DLD1 (cell line): ENCODE data around the gene PGPEP1.
"Not testable (repeated sequence)": the region's sequence is repeated elsewhere in the genome, so short reads cannot be mapped to it uniquely, and the experiment has no call there.

Experiments
- in situ Hi-C: cut with HindIII; loops from 2 replicates; pipeline ENCODE4 v1.10.0; 2017; ENCODE audit warnings: low sequenced_read_pairs

The PGPEP1 gene

DNA sequence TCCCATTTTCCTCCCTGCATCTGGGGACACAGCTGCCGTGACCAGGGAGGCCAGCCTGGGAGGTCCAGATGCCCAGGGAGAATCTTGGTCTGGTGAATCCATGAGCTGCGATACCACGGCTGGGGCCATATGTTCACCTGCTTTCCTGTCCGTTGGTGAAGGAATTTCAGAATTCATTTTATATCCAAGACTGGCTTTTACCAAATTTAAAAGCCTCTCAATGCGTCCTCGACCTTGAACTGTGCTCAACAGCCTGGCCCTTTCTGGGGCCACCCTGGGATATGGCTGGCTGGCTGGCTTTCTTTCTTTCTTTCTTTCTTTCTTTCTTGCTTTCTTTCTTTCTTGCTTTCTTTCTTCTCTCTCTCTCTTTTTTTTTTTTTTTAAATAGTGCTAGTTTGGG, 23.4 kb downstream of the PGPEP1 start:
- in situ Hi-C loops = no loop called here

DNA sequence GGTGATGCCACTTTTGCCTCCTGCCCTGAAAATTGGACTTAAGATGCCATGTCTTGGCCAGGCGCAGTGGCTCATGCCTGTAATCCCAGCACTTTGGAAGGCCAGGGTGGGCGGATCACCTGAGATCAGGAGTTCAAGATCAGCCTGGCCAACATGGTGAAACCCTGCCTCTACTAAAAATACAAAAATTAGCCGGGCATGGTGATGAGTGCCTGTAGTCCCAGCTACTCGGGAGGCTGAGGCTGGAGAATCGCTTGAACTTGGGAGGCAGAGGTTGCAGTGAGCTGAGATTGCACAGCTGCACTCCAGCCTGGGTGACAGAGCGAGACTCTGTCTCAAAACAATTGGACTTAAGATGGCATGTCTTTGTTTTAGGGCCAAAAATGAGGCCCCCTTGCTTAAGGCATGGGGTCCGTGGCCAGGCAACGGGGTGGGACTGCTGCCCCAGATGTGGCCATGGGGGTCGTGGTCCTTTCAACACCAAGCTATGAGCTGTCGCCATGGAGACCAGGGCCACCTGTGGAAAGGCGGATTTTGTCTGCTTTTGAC, 24.0 kb downstream of the PGPEP1 start:
- in situ Hi-C loops = not testable (repeated sequence)

DNA sequence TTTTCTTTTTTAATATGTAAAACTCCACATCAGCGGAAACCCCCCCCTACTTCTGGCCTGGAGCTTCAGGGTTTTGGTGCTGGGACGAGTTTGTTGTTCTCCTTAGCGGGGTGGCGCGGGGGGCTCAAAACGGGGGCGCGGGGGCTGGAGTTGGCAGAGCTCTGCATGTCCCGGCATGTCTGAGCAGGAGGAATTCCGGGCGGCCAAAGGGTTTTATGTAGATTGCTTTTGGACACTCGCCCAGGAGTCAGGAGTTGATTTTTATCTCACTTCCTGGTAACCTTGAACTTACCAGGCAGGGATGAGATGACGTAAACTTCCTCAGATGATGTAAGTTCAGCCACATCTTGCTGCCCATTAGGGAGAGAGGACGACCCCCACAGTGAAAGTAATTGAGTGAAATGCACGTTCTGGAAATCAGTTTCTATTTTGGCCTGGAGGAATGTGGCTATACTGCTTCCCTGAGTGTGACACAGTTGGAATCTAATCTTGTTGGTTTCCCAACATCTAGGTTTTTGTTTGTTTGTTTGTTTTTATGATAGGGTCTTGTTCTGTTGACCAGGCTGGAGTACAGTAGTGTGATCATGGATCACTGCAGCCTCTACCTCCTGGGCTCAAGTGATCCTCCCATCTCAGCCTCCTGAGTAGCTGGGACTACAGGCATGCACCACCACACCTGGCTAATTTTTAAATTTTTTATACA, 24.6 kb downstream of the PGPEP1 start:
- in situ Hi-C loops = no loop called here

DNA sequence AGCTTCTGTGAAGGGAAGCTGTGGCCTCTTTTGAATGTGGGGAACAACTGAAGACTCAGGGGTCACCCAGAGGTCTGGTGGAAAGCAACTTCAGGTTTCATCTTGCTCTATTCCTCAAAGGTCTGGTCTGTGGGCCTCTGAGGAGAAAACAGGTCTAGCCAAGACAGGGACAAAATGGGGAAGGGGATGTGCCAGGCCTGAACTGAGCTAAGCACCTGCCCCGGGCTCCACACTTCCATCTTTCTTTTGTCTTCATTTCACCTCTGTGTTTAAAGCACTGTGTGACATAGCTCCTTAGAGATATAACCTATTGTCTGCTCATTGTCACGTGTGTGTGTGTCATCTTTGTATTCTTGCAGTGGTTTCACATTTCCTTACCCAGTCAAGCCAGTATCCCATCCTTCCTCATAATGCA, 25.6 kb downstream of the PGPEP1 start:
- in situ Hi-C loops = no loop called here

DNA sequence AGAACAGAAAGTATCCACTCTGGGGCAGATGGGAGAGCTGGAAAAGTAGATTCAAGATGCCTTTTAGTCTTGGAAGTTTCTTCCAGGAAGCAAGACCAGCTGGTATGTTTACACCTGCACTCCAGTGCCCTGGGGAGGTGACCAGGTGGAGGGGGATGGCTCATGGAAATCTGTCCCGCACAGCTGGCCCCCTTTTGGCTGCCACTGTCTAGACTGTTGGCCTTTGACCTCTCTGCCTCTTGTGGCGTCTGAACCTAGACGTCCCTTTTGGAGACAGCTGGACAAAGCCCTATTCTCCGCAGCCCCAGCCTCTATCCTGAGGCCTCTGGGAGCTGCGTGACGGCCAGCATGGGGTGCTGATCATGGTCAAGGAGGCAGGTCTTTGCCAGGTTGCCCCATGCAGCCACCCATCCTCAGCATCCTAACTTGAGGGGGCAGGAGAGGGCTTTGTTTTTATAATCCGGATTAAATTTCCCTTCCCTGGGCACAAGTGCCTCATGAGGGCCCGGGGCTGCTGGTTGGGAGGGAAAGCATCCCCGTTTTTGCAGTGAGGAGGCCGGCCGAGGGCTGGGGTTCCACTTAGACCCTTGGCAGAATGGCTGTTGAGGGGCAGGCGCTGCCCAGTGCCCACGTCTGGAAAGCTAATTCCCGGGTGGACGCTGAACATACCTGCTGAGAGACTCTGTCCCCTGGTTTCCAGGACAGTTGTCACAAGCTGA, 28.3 kb downstream of the PGPEP1 start:
- in situ Hi-C loops = no loop called here

DNA sequence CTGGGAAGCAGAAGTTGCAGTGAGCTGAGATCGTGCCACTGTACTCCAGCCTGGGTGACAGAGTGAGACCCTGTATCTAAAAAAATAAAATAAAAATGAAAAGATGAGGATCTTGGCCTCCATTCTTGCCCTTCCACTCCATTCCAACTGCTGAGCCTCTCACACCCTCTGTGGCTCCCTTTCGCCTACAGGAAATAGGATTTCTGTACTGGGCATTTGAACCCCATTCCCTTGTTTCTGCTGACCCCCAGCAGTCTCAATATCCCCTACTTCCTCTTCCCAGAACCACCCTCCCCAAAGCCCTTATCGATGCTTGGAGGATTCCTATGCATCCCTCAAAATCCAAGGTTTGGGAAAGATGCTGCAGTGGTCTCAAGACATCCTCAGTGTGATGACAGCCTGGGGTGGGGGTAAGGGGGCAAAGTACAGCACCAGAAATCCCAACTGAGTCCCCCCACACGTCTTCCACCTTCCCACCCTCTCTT, 33.1 kb downstream of the PGPEP1 start:
- in situ Hi-C loops = no loop called here

DNA sequence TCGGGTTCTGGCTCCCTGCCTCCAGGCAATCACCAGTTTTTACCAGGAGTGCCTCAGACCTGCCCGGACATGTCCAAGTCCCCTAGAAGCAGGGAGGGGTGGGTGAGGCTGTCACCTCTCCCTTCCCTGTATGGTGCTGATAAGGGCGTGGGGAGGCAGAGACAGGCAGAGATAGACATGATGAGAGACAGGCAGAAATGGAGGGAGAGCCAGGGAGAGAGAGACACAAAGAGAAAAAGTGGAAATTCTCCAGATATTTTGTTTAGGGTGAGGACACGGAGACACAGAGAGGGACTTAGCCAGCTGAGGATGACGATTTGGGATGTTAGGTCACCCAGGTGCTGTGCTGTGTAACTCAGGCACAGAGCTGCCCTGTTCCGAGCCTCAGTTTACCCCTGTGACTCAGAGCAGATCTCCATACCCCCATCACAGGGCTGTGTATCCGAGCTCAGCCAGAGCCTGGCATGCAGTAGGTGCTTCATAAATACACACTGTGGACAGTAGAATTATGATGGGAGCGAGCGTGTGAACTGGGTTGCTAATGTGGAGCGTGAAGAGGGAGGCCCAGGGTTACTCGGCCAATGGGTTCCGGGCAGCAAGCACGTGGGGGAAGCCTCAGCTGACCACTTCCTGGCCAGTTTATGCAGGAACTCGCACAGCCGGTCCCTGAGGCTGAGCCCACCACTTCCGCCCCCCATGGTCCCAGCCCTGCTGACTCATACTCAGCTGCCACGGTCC, 33.7 kb downstream of the PGPEP1 start:
- in situ Hi-C loops = no loop called here

DNA sequence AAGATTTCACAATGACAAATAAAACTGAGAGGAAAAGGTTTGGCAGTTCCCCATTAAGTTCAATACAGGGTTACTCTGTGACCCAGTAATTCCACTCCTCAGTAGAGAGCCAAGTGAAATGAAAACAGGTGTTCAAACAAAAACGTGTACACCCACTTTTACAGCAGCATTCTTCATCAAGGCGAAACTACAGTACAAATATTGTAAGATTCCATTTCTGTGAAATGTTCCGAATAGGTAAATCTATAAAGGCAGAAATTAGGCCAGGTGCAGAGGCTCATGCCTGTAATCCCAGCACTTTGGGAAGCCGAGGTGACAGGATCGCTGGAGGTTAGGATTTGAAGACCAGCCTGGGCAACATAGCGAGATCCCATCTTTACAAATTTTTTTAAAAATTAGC, 36.6 kb downstream of the PGPEP1 start:
- in situ Hi-C loops = no loop called here

DNA sequence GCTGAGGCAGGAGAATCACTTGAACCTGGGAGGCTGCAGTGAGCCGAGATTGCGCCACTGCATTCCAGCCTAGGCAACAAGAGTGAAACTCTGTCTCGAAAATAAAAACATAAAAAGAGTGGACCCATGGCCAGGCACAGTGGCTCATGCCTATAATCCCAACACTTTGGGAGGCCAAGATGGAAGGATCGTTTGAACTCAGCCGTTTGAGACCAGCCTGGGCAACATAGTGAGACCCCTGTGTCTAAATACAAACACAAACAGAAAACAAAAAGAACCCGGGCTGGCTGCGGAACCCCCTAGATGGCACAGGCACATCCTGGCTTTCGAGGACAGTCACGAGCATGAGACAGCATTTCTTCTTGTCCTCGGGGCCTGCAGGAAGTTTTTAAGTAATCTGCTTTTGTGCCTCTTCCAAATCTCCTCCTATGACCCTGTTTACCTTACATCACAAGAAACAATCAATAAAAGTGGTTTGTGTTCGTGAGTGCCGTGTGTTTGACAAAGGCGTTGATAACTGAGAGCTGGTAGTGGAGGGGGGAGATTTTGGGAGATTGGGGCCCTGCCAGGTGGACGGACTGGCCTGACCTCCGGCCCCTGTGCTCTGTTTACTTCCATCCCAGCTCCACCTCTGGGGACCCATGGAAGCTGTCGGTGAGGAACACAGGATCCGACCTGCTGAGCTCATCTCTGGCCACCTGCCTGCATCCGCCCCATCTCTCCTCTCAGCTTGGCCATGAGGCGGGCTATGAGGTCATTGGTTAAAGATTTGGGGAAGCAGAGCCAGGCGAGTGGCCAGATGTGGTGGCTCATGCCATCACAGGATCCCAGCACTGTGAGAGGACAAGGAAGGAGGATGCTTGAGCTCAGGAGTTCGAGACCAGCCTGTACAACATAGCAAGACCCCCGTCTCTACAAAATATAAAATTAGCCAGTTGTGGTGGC, 39.7 kb downstream of the PGPEP1 start:
- in situ Hi-C loops = no loop called here

DNA sequence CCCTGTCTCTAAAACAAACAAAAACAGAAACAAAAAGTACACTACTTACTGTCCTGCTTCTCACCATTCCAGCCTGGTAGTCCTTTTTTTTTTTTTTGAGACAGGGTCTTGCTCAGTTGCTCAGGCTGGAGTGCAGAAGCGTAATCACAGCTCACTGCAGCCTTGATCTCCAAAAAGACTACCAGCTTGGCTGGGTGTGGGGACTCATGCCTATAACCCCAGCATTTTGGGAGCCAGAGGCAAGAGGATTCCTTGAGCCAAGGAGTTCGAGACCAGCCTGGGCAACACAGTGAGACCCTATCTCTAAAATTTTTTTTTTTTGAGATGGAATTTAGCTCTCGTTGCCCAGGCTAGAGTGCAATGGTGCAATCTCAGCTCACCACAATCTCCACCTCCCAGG, 40.4 kb downstream of the PGPEP1 start:
- in situ Hi-C loops = no loop called here

DNA sequence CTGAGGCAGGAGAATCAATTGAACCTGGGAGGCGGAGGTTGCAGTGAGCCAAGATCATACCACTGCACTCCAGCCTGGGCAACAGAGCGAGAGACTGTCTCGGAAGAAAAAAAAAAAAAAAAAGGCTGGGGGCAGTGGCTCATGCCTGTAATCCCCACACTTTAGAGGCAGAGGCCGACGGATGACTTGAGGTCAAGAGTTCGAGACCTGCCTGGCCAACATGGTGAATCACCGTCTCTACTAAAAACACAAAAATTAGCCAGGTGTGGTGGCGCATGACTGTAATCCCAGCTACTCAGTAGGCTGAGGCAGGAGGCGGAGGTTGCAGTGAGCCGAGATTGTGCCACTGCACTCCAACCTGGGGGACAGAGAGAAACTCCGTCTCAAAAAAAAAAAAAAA, 43.2 kb downstream of the PGPEP1 start:
- in situ Hi-C loops = not testable (repeated sequence)

DNA sequence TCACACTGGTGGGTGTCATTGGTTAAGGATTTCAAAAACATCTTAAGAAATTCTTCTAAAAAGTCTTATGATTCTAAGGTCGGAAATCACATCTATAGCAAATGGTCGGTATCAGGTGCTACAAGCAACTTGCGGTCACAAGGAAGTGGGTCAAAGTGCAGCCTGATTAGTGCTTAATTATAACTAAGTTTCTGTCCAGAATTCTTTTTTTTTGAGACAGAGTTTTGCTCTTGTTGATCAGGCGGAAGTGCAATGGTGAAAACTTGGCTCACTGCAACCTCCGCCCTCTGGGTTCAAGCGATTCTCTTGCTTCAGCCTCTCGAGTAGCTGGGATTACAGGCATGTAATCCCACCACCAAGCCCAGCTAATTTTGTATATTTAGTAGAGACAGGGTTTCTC, 44.4 kb downstream of the PGPEP1 start:
- in situ Hi-C loops = no loop called here

DNA sequence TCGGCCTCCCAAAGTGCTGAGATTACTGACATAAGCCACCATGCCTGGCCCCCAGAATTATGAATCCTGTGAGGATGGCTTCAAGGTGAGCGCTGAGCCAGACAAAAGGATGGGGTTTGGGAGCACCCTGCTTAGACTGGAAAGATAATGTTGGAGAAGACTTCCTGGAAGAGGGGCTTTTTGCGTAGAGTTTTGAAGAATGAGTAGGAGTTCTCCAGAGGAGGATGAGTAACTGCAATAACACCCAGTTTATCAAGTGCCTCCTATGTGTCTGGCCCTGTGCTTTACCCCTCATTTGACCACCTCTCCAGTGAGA, 44.9 kb downstream of the PGPEP1 start:
- in situ Hi-C loops = no loop called here

DNA sequence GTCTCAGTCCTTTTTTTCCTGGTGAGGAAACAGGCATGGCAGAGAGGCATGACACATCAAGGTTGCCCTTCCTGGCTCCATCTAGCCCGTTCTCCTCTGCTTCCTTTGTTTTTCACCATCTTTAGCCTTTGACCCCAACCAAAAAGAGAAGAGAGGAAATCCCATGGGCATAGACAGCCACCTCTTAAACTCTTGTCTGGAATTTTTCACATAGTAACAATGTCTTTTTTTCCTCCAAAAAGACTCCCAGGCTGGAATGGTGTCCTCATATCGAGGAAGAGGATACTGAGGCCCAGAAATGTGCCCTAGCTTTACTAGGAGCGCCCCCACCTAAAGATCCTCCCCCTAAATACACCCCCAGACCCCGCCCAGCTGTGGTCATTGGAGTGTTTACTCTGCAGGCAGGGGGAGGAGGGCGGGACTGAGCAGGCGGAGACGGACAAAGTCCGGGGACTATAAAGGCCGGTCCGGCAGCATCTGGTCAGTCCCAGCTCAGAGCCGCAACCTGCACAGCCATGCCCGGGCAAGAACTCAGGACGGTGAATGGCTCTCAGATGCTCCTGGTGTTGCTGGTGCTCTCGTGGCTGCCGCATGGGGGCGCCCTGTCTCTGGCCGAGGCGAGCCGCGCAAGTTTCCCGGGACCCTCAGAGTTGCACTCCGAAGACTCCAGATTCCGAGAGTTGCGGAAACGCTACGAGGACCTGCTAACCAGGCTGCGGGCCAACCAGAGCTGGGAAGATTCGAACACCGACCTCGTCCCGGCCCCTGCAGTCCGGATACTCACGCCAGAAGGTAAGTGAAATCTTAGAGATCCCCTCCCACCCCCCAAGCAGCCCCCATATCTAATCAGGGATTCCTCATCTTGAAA, 45.5 kb downstream of the PGPEP1 start, which contains the start of gene GDF15:
Gene GDF15 (plus strand): TSS at position 484 of the 868 bp plus-strand sequence. CDS start 32 bp downstream, at position 516.
- in situ Hi-C loops = no loop called here

DNA sequence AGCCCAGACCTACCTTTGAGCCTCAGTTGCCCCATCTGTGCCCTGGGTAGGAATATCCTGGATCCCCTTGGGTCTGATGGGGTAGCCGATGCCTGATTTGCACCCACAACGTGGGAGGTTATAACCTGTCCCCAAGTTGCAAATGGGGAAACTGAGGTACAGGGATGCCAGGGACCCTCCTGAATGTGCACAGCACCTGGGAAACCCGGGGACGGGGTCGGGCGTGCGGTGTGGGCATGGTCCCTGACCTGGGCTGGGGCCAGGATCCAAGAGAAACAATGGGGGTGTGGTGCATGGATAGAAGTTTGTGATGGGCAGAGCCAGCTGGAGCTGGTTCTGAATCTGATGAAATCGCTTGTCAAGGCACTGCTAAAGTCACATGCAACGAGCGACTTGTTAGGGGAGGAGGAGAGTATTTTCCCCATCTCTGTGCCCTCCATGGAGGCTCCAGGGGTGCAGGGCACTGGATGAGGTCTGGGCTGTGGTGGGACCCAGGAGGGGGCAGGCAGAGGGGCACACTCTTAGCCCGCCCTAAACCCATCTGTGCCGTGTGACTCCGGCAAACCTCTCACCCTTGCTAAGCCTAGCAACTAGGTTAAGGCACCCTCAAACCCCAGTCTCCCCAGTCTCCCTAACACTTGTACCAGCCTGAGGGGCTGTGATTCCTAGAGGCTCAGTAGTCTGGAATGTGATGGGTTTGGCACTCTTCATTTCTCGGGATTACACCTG, 46.3 kb downstream of the PGPEP1 start:
- in situ Hi-C loops = no loop called here

DNA sequence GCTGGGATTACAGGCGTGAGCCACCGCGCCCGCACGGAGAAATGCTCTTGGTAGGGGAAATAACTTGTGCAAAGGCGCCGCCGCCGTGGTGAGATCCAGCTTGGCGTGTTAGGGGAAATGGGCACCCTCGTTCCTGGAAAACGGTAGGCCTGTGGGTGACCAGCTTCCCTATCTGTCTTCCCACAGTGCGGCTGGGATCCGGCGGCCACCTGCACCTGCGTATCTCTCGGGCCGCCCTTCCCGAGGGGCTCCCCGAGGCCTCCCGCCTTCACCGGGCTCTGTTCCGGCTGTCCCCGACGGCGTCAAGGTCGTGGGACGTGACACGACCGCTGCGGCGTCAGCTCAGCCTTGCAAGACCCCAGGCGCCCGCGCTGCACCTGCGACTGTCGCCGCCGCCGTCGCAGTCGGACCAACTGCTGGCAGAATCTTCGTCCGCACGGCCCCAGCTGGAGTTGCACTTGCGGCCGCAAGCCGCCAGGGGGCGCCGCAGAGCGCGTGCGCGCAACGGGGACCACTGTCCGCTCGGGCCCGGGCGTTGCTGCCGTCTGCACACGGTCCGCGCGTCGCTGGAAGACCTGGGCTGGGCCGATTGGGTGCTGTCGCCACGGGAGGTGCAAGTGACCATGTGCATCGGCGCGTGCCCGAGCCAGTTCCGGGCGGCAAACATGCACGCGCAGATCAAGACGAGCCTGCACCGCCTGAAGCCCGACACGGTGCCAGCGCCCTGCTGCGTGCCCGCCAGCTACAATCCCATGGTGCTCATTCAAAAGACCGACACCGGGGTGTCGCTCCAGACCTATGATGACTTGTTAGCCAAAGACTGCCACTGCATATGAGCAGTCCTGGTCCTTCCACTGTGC, 47.9 kb downstream of the PGPEP1 start:
- in situ Hi-C loops = no loop called here

DNA sequence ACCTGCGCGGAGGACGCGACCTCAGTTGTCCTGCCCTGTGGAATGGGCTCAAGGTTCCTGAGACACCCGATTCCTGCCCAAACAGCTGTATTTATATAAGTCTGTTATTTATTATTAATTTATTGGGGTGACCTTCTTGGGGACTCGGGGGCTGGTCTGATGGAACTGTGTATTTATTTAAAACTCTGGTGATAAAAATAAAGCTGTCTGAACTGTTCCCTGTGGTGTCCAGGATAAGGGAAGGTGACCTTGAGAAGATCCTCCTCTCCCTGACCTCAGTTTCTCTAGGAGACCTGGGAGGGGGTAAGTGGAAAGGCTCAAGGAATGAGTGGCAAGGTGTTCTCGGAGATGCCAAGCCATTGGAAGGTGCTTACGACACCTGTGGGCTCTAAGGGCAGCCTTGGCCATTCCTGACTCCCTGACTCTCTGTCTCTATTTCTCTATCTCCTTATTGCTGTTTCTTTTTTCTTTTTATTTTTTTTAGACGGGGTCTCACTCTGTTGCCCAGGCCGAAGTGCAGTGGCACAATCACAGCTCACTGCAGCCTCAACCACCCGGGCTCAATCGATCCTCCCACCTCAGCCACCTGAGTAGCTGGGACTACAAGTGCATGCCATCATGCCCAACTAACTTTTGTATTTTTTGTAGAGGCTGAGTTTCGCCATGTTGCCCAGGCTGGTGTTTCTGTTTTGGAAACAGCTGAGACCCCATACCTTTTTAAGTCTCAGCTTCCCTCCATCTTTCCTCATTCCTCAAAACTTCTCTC, 48.7 kb downstream of the PGPEP1 start:
- in situ Hi-C loops = no loop called here
